ENCODE data around the gene RASSF5.

The RASSF5 gene, protein sequence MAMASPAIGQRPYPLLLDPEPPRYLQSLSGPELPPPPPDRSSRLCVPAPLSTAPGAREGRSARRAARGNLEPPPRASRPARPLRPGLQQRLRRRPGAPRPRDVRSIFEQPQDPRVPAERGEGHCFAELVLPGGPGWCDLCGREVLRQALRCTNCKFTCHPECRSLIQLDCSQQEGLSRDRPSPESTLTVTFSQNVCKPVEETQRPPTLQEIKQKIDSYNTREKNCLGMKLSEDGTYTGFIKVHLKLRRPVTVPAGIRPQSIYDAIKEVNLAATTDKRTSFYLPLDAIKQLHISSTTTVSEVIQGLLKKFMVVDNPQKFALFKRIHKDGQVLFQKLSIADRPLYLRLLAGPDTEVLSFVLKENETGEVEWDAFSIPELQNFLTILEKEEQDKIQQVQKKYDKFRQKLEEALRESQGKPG

DNA sequence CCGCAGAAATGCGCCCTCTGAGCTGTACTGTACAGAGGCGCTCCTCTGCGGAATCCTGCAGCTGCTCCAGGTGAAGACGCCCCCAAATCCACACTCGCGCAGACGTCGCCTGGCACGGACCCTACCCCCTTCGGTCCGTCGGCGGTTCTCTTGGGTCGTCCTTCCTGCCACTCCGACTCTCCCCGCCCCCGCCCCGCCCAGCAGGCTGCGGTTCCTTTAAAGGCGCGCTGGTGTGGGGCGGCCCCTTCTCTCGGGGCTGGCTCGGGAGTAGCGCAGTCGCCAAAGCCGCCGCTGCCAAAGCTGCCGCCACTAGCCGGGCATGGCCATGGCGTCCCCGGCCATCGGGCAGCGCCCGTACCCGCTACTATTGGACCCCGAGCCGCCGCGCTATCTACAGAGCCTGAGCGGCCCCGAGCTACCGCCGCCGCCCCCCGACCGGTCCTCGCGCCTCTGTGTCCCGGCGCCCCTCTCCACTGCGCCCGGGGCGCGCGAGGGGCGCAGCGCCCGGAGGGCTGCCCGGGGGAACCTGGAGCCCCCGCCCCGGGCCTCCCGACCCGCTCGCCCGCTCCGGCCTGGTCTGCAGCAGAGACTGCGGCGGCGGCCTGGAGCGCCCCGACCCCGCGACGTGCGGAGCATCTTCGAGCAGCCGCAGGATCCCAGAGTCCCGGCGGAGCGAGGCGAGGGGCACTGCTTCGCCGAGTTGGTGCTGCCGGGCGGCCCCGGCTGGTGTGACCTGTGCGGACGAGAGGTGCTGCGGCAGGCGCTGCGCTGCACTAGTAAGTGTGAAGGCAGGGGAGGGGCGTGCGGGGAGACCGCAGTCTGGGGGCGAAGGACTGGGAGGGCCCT is at the start of gene RASSF5:
RASSF5 (plus strand) TSS at position 248 of the 846 bp plus-strand sequence; CDS start at position 320, 72 bp downstream.
- no peak for DNase-seq

DNA sequence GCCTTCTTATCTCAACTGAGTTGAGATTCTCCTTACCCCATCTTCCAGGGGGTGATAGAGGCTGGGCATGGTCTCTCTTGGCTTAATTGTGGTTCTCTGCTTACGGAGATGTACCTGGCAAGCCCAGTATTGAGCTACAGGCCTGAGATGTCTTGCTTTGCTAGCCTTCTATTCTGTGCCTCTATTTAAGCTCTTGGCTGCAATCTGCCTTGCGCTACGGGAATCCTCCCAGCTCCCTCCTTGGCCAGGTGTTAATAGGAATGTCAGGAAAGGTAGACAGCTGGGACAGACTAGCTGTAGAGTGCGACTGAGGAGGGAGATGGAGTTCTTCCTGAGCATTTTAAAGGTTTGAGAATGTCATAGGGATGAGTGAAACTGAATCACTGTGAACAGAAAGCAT is 47.6 kb upstream of the RASSF5 start:
- DNase-seq, result no peak

DNA sequence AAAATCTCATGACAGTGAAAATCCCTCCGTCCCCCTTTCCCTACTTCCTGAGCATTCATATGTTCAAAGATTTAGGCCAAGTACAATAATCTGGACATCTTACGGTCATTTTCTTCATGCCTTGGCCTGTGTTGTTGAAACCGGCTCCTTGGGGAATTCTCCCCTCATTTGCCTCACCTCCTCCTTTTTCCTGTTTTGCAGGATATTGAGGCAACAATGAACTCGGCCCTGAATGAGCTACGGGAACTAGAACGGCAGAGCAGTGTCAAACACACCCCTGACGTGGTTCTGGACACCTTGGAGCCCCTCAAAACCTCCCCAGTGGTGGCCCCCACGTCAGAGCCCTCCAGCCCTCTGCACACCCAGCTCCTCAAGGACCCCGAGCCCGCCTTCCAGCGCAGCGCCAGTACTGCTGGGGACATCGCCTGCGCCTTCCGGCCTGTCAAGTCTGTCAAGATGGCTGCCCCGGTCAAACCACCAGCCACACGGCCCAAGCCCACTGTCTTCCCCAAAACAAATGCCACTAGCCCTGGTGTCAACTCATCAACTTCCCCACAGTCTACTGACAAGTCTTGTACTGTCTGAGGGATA is 46.4 kb upstream of the RASSF5 start:
- no peak for DNase-seq

DNA sequence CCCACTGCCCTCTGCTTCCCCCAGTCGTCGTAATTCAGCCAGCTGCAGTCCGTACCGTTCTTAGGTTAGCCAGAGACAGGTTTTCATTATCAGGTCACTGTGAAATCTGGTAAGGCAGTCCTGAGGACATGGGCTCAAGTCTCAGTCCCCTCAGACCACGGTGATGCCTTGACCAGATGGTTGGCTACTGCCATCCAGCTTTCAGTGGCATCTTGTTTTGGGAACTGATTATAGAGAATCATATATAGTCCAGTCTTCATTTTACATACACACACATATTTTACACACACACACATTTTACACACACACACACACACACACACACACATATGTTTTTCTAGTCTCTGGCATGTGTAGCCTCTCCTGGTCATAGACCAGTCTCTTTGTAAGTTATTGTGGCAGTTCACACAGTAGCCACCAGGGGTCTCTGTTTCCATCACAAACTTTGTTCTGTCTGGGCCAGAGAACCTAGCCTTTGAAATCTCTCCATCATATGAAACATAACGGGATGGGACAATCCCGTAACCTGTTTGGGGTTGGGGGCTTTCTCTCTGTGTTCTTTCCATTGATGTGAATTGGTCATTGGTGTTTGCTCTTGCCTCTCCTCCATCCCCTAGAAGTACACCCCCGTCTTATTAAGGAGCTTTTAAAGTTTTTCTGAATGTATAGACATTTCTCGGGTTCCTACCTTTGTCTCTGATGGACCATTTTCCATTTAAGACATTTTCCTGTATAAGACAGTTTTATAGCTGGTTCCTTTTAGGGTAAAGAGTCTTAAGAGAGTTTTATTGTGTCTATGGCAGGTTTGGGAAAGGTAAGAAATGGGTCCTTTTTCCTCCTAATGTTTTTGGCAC is 45.5 kb upstream of the RASSF5 start:
- no peak for DNase-seq

DNA sequence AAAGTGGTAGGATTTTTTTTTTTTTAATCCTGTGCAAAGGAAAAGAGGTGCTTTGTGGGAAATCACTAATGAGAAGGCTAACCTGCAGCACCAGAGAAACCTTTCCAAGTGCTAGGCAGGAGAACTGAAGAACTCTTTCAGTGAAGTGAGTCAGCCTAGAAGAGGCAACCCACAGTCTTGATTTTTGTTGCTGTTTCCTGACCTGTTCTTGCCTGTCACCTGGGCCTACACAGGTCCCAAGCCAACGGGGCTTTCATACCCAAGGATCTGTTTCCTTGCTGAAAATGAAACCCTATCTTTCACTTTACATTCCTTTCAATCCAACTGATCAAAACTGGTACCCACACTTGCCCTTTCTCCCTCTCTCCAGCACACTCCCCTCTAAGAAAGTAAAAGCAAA is 44.2 kb upstream of the RASSF5 start:
- DNase-seq, result no peak

DNA sequence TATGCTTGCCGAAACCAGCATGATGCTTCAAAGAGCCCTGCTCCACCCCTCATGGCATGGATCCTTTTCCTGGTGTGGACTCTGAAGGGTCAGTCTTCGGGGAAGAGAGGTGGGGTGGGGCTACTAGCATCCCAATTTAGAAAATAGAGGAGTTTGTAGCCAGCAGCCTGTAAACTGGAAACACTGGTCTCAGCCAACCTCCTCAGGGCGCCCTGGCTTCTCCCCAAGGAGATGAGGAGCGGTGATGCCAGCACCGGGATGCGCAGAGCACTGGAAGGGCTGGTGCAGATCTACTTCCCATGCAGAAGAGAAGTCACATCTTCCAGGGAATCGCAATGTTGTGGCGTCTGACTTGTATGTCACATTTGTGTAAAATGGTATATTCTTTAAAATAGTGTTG is 43.4 kb upstream of the RASSF5 start:
- no peak for DNase-seq

DNA sequence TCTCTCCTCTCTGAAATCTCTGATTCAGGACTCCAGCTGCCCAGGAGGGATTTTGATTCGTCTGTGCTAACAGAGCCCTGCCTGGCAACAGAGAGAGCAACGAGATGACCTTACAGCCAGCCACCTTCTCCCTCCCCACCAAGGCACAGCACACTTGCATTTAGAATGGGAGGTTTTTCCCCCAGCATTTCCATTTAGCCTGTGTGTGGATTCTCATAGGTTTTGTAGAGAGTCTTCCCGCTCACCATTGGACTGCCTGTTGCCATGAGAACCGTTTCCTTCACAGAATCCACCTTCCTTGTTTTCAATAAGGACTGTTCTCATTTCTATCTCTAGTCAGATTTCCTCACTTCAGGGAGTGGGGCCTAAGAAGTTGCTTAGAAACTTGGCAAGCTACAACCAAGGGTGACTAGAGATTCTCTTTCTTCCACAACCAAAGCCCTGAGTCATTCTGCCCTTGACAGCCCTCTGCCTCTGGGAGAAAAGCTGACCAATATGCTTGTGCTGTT is 42.8 kb upstream of the RASSF5 start:
- DNase-seq, result no peak

DNA sequence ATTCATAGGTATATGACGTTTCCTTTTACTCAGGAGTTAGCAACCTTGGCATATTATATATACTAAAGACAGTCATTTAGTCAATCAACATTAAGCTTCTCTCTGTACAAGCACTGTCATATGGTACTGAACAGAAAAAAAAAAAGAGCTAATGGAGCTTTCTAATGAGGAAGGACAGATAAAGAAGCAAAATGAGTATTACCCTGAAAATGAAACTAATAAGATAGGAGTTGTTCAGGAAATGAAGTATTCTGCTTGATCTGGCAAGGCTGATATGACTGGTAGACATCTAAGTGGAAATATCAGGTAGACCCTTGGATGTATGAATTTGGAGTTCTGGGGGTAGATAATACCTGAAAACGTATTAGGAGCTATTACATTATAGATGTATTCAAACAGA is 41.4 kb upstream of the RASSF5 start:
- DNase-seq, result no peak

DNA sequence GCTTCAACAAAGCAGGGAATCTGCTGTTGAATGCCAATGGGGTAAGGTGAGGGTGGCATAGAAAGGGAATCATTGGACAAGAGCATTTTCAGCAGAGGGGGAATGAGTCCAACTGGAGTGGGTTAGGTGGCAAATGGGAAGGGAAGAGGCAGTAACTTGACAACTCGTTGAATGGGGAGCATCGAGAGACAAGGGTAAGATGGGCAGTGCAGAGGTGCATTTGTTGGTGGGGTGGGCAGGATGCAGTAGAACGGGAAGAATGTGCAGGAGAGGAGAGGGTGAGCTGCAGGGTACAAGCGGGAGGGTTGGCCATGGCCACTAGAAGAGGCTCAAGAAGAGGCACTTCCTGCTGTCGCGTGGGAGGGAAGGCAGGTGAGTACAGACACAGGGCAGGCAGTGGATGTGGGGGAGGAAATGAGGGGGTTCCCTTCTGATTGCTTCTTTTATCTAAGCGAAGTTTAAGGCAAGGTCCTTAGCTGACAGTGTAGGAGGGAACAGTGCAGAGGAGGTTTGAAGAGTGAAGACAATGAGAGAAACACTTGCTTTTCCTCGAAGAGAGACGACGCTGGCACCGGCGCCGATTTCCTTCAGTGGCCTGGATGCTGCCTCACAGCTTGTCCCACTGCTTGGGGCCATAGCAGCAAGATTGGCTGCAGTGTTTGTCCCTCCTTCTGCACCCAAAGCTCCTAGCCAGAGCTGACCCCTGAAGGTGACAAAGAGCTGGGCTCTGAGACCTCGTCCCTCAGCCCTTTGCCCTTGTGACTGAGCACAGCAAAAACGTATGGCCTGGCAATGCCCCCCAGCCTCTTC is 40.3 kb upstream of the RASSF5 start:
- DNase-seq, result no peak

DNA sequence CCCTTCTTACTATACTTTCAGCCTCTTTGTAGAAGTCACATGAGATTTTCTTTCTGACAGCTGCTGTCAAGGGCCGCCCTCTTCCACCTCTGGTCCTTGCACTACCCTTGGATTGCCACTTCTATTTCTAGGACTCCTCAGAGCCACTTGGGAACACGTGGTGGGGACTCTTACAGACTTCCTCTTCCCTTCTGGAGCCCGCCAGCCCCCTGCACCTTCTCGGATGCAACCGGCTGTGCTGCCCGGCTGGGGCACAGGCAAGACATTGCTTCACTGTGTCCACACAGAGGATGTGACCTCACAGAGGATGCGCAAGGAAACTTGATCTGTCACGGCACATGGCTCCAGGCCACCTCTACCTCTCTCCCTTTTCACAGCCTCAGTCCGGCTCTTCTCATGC is 39.4 kb upstream of the RASSF5 start:
- peak; percentile 6 for DNase-seq

DNA sequence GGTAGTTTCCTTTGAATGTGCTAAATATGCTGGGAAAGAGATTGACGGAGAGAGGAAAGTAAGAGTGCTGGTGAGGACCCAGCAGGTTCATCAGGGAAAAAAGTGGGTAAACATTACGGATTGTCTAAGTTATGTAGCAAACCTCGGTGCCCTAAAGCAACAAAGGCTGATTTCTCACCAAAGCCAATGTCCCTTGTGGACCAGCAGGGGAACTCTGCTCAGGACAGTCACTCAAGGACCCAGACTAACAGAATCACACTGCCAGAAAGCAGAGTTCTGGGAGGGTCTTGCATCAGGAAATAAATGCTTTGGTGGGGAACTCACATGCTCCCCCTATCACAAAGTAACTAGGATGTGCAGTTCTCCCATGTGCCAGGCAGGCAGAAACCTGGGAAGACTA is 38.8 kb upstream of the RASSF5 start:
- no peak for DNase-seq

DNA sequence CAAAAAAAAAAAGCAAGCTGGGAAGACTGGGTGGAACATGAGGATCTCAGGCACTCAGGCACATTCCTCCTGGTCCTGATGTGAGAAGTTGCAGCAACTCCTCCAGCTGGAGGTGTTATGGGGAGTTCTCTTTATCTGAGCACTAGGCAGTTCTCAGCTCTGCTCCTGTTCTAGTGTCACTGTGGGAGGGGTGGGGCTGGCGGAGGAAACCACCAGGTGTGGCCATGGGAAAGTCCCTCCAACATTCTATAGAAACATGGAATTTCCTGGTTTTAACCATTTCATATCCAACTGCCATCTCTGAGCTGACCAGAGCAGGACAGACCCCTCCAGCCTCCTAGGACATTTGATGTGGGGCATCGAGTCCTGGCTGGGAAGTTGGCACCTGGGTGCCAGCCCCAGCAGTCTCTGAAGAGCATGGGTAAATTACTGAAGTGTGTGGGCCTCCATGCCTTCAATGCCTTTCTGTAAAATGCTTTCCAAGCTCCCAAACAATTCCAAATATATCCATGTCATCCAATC is 37.9 kb upstream of the RASSF5 start:
- DNase-seq, result no peak

DNA sequence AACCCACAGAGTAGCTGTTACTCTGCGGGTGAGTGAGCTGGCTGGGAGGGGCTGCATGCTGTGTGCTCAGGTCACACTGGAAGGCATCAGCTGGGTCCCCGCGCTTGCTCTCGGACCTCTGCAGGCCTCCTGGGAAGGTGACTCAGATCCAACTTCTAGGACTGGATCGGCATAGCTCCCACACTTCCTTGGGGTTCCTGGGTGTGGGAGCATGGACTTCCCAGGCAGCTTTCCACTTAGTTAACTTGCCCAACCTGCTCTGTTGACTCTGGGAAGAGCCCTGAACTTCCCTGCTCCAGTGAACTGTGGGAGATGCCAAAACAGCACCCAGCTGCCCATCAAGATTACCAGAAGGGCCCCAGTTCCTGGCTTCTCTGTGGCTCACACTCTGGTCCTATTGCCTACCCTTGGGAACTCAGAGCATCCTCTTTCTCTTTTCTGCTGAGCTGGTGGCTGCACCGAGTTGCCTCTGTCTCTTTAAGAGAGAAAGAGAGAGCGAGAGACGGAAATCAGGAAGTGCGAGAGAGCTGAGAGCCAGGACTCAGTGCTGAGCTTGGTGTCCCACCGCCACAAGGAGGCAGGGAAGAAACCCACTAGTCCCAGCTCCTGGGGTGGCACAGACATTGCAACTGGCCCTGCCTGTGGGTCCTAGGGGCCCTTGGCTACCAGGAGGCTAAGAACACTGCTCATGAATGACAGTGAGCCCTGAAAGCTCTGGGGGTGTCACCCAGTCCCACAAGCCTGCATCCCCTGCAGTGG is 37.2 kb upstream of the RASSF5 start, which contains the start of gene IKBKE:
IKBKE (plus strand) TSS at position 544 of the 759 bp plus-strand sequence. CDS start 2,752 bp downstream, outside the sequence.
- DNase-seq, result no peak

DNA sequence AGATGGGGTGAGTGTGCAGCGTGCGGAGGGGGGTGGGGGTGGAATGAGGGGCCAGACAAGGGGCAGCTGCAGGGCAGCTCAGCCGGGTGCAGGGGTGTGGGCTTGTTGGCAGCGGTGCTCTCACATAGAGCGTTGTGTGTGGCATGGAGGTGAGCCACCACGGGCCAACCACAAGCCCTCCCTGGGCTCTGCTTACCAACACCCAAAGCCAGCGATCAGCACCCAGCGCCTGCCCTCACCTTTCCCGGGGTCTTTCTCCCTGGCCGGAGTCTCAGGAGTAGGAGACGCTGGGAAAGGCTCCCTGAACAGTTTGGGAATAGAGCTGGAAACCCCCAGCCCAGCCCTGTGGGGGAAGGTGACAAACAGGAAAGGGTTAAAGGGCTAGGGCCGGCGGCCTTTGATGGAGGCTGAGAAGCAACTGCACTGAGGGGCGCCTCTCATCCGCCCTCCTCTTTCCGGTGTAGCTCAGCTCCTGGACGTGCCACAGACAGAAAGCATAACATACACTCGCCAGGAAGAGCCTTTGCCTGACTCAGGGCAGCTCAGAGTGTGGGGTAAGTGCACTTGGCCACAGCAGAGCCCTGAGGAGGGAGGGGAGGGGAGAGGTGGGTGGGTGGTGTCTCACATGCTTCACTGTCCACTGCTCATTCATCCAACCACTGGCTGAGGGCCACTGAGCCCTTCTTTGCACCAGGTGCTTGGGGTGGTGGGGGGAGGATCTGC is 36.5 kb upstream of the RASSF5 start:
- no peak for DNase-seq

DNA sequence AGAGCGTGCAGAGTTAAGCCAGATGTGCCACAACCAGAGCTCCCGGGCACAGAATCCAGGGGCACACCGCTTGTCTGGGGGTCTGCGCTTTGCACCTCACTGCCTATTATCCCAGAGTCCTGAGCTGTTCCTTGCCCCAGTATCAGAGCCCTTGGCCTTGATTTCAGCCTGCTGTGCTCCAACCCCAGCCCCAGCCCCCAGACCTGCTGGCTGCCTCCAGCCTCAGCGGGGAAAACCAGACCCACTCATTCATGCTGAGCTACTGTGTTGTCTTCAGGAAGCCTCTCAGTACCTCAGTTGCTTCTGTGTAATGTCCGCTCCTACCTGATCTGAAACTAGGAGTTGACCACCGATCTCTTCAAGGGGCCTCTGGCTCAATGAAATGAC is 35.9 kb upstream of the RASSF5 start:
- DNase-seq, result no peak

DNA sequence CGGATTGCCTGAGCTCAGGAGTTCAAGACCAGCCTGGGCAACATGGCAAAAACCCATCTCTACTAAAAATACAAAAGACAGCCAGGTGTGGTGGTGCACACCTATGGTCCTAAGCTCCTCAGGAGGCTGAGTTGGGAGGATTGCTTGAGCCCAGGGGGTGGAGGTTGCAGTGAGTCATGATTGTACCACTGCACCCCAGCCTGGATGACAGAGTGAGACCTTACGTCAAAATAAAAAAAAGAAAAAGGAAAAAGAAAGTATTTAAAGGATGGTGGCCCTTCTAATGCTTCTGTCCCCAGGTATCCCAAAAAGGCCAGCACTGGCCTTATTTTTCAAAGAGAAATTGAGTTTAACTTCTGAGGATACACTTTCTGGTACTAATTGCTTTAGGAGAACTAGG is 35.3 kb upstream of the RASSF5 start:
- DNase-seq, result no peak

DNA sequence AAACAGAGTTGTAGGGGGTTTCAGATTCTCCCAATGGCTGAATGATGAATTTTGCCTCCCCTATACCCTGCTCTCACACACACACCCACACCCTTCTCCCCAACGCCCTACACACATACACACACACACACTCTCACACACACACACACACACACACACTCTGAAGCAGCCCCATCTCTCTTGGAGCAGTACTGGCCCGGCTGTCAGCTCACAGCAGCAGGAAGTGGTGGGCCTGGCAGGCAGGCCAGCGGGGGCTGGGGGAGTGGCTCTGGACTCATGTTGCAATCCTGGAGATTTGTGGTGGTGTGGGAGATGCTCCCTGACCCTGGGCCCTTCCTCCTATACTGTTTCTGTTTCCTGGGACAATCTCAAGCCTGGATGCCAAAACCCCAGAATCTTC is 34.9 kb upstream of the RASSF5 start:
- DNase-seq, result no peak

DNA sequence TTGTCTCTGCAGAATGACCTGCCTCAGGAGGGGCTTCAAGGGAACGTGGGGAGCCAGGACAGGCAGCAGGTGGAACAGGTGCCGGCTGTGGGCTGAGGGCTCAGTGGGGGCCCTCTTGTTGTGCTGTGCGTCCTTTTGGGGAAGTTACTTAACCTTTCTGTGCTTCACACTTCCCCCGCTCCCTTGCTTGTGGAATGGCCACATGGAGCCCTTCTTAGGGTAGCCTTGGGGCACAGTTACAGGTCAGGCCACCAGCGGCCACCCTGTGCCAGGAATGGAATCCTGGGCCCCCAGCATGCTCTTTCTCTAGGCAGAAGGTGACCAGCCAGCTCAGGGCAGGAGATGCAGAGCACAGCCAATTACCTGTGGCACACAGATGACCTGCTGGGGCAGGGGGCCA is 34.4 kb upstream of the RASSF5 start:
- no peak for DNase-seq

DNA sequence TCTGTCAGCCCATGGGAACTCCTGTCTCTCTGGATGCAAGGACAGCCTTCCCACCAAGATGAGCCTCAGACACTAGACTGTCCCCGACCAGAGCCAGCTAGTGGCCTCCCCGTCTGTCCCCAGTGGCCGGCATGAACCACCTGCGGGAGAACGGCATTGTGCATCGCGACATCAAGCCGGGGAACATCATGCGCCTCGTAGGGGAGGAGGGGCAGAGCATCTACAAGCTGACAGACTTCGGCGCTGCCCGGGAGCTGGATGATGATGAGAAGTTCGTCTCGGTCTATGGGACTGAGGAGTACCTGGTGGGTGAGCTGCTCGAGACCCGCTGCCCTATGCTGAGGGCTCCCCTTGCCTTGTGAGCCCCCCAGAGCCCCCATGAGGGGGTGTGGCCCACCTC is 31.3 kb upstream of the RASSF5 start:
- no peak for DNase-seq

DNA sequence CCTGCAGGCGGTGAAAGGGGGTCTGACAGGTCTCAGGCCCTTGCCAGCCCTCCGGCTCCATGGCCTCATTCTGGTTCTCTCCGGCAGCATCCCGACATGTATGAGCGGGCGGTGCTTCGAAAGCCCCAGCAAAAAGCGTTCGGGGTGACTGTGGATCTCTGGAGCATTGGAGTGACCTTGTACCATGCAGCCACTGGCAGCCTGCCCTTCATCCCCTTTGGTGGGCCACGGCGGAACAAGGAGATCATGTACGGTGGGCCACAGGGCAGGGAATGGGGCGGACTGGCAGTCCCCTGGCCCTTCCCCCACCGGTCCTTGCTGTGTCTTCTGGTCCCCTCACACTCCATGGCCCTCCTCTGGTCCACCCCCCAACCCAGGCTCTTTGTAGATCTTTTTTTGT is 30.7 kb upstream of the RASSF5 start:
- DNase-seq, result no peak
